OCI-LY3 (cell line): ENCODE measurements around the gene FAT1.

Experiments used
- H2AFZ ChIP-seq: fragments of 200-600, 300-600 bp; shearing (Covaris generic); 2 replicates; pipeline ENCODE4 v1.6.0; 2014; ENCODE audit warnings: antibody characterized with exemption, low read depth, low read length
- H3K27ac ChIP-seq: fragments of 200-600, 300-600 bp; sonication (generic); 2 replicates; pipeline ENCODE4 v1.5.1; 2014; ENCODE audit warnings: mild to moderate bottlenecking, low read length, moderate library complexity, mixed read lengths
- H3K27me3 ChIP-seq: fragments of 200-600, 300-600 bp; sonication (generic); 2 replicates; pipeline ENCODE4 v1.6.1; 2014; ENCODE audit warnings: low read depth, low read length, mixed read lengths
- H3K36me3 ChIP-seq: fragments of 200-600, 300-600 bp; sonication (generic); replicated peaks from 2 replicates; pipeline ENCODE3; 2014; ENCODE audit warnings: low read depth, low read length, mixed read lengths
- H3K4me1 ChIP-seq: fragments of 300-600, 200-600 bp; sonication (generic); 2 replicates; pipeline ENCODE4 v1.6.1; 2014; ENCODE audit warnings: low read length, mixed read lengths
- H3K4me2 ChIP-seq: fragments of 200-600, 300-600 bp; sonication (generic); 2 replicates; pipeline ENCODE4 v1.6.1; 2014; ENCODE audit warnings: low read length, mixed read lengths
- H3K4me3 ChIP-seq: fragments of 300-600, 200-600 bp; sonication (generic); 2 replicates; pipeline ENCODE4 v1.5.1; 2014; ENCODE audit warnings: antibody characterized with exemption, mild to moderate bottlenecking, low read length, moderate library complexity
- H3K79me2 ChIP-seq: fragments of 300-600, 200-600 bp; shearing (Covaris generic); 2 replicates; pipeline ENCODE4 v1.6.1; 2014; ENCODE audit warnings: mild to moderate bottlenecking, low read length, mixed read lengths
- H3K9ac ChIP-seq: fragments of 300-600, 200-600 bp; shearing (Covaris generic); 2 replicates; pipeline ENCODE4 v1.6.0; 2014; ENCODE audit warnings: mild to moderate bottlenecking, low read length, moderate library complexity
- H3K9me3 ChIP-seq: fragments of 200-600, 300-600 bp; shearing (Covaris generic); 2 replicates; pipeline ENCODE4 v1.6.1; 2014; ENCODE audit warnings: low read length, mixed read lengths; ENCODE audit not compliant: insufficient read depth
- H4K20me1 ChIP-seq: fragments of 200-600, 300-600 bp; sonication (generic); 2 replicates; pipeline ENCODE4 v1.6.1; 2016; ENCODE audit warnings: low read length, mixed read lengths; ENCODE audit not compliant: insufficient read depth
- CTCF ChIP-seq: fragments of 200-600, 300-600 bp; sonication (generic); IDR thresholded peaks from 2 replicates; pipeline ENCODE4 v1.5.1; 2014; ENCODE audit warnings: antibody characterized with exemption, low read length, low read depth
- EZH2phosphoT487 ChIP-seq: fragments of 200-600 bp; shearing (Covaris generic); IDR thresholded peaks from 2 replicates; pipeline ENCODE4 v1.6.1; 2018; ENCODE audit warnings: antibody characterized with exemption, mixed run types, low read depth

FAT1 gene

GRCh38 chr4:186633844-186634243 is 89.8 kb downstream of the FAT1 start:
- Histone ChIP-seq H3K36me3 (no peaks in the 10 kb centered on the region), H3K9ac (no peak overlapping the region), H3K4me1 (no peaks in the 10 kb centered on the region), H4K20me1 (no peaks in the 10 kb centered on the region), H3K27me3 (no peaks in the 10 kb centered on the region), H3K27ac (no peak overlapping the region), H3K9me3 (no peaks in the 10 kb centered on the region), H3K4me2 (no peak overlapping the region), H3K79me2 (no peaks in the 10 kb centered on the region), H3K4me3 (no peak overlapping the region), H2AFZ (no peak overlapping the region)
- TF ChIP-seq CTCF (no peak), EZH2phosphoT487 (no peak)

DNA sequence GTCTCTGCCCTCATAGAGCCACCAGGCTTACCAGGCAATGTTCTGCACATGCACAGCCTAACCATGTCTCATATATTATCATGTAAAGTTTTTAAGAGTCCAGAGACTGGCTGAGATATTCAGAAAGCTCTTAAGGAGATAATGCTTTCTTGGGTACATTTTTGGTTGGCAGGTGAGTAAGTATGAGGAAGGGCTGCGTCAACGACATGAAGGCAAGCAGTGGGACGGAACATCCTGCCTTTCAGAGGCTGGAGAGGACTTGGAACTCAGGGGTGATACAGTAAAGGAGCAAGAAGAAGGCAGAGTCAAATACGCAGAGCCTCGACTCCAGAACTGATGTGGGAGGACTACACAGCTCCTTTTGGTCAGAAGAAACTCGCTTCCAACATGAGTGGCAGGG is 93.5 kb downstream of the FAT1 start:
- Histone ChIP-seq H3K79me2 (no peaks in the 10 kb centered on the region), H3K4me1 (no peaks in the 10 kb centered on the region), H2AFZ (no peak overlapping the region), H3K36me3 (no peaks in the 10 kb centered on the region), H3K27ac (no peak overlapping the region), H3K27me3 (no peaks in the 10 kb centered on the region), H3K9ac (no peak overlapping the region), H3K9me3 (no peaks in the 10 kb centered on the region), H3K4me3 (no peak overlapping the region), H3K4me2 (no peak overlapping the region), H4K20me1 (no peaks in the 10 kb centered on the region)
- TF ChIP-seq CTCF (no peak), EZH2phosphoT487 (no peak)

DNA sequence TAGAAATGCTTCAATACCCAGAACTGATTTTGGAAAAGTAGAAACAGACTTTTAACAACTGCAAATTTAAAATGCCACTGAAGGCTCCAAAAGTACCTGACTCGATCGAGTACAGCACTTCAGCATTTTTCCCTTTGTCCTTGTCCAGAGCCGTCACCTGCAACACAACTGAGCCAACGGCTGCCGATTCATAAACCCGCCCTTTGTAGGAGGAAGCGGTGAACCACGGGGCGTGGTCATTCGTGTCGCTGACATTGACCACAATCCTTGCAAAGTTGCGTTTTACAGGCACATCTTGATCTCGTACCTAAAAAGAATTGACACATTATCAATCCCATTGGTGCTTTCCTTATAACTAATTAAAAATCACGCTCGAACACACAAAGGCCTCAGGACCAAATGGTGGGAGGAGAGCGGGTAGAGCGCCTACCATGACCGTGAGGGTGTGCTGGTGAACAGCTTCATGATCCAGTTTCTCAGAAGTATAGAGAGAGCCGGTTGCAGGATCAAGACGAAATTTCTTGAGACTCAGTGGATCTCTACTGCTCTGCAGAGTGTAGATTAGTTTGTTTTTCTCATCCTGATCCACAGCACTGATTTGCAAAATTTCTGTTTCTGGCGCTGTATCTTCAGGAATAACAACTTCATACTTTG is 95.5 kb downstream of the FAT1 start:
- Histone ChIP-seq H3K9ac (no peak overlapping the region), H3K27me3 (no peaks in the 10 kb centered on the region)

More for the DNA sequence above, 95.5 kb downstream of the FAT1 start:
- TF ChIP-seq CTCF: no peak
- no peak for TF ChIP-seq EZH2phosphoT487
- Histone ChIP-seq H3K36me3 (no peaks in the 10 kb centered on the region), H3K4me2 (no peak overlapping the region), H3K4me3 (no peak overlapping the region), H3K9me3 (no peaks in the 10 kb centered on the region), H3K79me2 (no peaks in the 10 kb centered on the region), H2AFZ (no peak overlapping the region), H4K20me1 (no peaks in the 10 kb centered on the region), H3K27ac (no peak overlapping the region), H3K4me1 (no peaks in the 10 kb centered on the region)
